ENCODE data around the gene NOSTRIN.
"Not testable (repeated sequence)": the region's sequence is repeated elsewhere in the genome, so short reads cannot be mapped to it uniquely, and the experiment has no call there.

- TF ChIP-seq CTCF, POLR2A (IDR thresholded peaks at IDR 0.05): not testable (repeated sequence)
These were observed 68.4 kb downstream of the NOSTRIN start for GRCh38 chr2:168870824-168871223.

All from sigmoid colon (tissue), 3 donors.